Activated T-helper 1 cell treated with anti-CD3 and anti-CD28 coated beads, Interleukin-12 subunit alpha, Interleukin-12 subunit beta, Interleukin-2, Interleukin-4 antibody, amounts not matched to agents 30 ng/mL and 10 ng/mL and 1 ng/mL, durations not matched to agents 14 hours and 24 hours and 36 hours (primary cell): ENCODE data around the gene USP3. TPM values are rescaled to one million over a fixed set of nuclear protein-coding genes. Genes with fewer than 3 reads are reported as not detected.

ENCODE experiments used
- DNase-seq: peaks from one replicate; pipeline ENCODE4 v3.0.0; 2021; ENCODE audit warnings: low spot score
- H3K27ac Mint-ChIP-seq: one replicate; pipeline ENCODE4 v1.8.0; 2021; ENCODE audit warnings: mild to moderate bottlenecking, mixed read lengths
- H3K27me3 Mint-ChIP-seq: one replicate; pipeline ENCODE4 v1.8.0; 2022; ENCODE audit warnings: mild to moderate bottlenecking, moderate library complexity, mixed read lengths; ENCODE audit not compliant: insufficient read depth
- H3K36me3 Mint-ChIP-seq: one replicate; pipeline ENCODE4 v1.8.0; 2021; ENCODE audit warnings: low read depth, mixed read lengths
- H3K4me1 Mint-ChIP-seq: one replicate; pipeline ENCODE4 v1.8.0; 2021; ENCODE audit warnings: low read depth, mixed read lengths
- H3K4me3 Mint-ChIP-seq: one replicate; pipeline ENCODE4 v1.8.0; 2021; ENCODE audit warnings: mild to moderate bottlenecking, moderate library complexity, mixed read lengths
- H3K9me3 Mint-ChIP-seq: one replicate; pipeline ENCODE4 v1.8.0; 2021; ENCODE audit warnings: mixed read lengths
- intact Hi-C: fragments of 100-400 bp; cut with micrococcal nuclease; formaldehyde crosslinking; loops from one replicate; pipeline ENCODE4 v1.15.1; 2024
- total RNA-seq: library from RNA; stranded (reverse); gene quantifications from 2 replicates; pipeline ENCODE4 v1.2.3, GENCODE V29; 2022

Gene USP3
- total RNA-seq, 1 donor from 2014 or later: 46.9 TPM

- Mint-ChIP-seq H3K4me1 (peaks cover 38% of the 10 kb centered on the region), H3K27me3 (no peaks in the 10 kb centered on the region), H3K9me3 (no peaks in the 10 kb centered on the region), H3K27ac (no peak overlapping the region), H3K4me3 (no peak overlapping the region), H3K36me3 (peaks cover 38% of the 10 kb centered on the region)
- DNase-seq: no peak
- intact Hi-C loops: loop anchor here (1.0 to 5.0 kb wide), 2 partner anchors 9 to 47 kb away; no protein-coding TSS in a partner anchor
Observed at GRCh38 chr15:63554337-63554927, 50.0 kb downstream of the USP3 start.

- H3K4me1 Mint-ChIP-seq: peaks cover 45% of the 10 kb centered on the region
- intact Hi-C loops: no loop called here
Observed at GRCh38 chr15:63555507-63555906, 51.1 kb downstream of the USP3 start.

GRCh38 chr15:63556246-63556645 is 51.9 kb downstream of the USP3 start:
- intact Hi-C loops: no loop called here
- no peak overlapping the region for H3K4me3 Mint-ChIP-seq
- H3K27me3 Mint-ChIP-seq: no peaks in the 10 kb centered on the region
- H3K9me3 Mint-ChIP-seq: no peaks in the 10 kb centered on the region
- H3K4me1 Mint-ChIP-seq: peaks cover 52% of the 10 kb centered on the region
- no peak for DNase-seq
- H3K36me3 Mint-ChIP-seq: peaks cover 50% of the 10 kb centered on the region
- H3K27ac Mint-ChIP-seq: no peak overlapping the region

More at GRCh38 chr15:63555507-63555906, 51.1 kb downstream of the USP3 start:
- H3K36me3 Mint-ChIP-seq: peaks cover 45% of the 10 kb centered on the region
- H3K9me3 Mint-ChIP-seq: no peaks in the 10 kb centered on the region
- no peak for DNase-seq
- no peaks in the 10 kb centered on the region for H3K27me3 Mint-ChIP-seq
- H3K27ac Mint-ChIP-seq: no peak overlapping the region
- H3K4me3 Mint-ChIP-seq: no peak overlapping the region

GRCh38 chr15:63556736-63557135 is 52.3 kb downstream of the USP3 start:
- DNase-seq: no peak
- peaks cover 55% of the 10 kb centered on the region for H3K36me3 Mint-ChIP-seq
- peaks cover 52% of the 10 kb centered on the region for H3K4me1 Mint-ChIP-seq
- H3K9me3 Mint-ChIP-seq: no peaks in the 10 kb centered on the region
- H3K27me3 Mint-ChIP-seq: no peaks in the 10 kb centered on the region
- H3K4me3 Mint-ChIP-seq: no peak overlapping the region
- intact Hi-C loops: no loop called here
- no peak overlapping the region for H3K27ac Mint-ChIP-seq

- Mint-ChIP-seq H3K27me3 (no peaks in the 10 kb centered on the region), H3K36me3 (peaks cover 53% of the 10 kb centered on the region), H3K27ac (no peak overlapping the region), H3K4me3 (no peak overlapping the region), H3K9me3 (no peaks in the 10 kb centered on the region), H3K4me1 (peaks cover 29% of the 10 kb centered on the region)
- no peak for DNase-seq
- intact Hi-C loops: loop anchor here (5.0 kb wide), 1 partner anchor 92 kb away; no protein-coding TSS in a partner anchor
Observed at GRCh38 chr15:63559753-63560152, 55.4 kb downstream of the USP3 start.

GRCh38 chr15:63560741-63561448 is 56.5 kb downstream of the USP3 start:
- intact Hi-C loops: loop anchor here (5.0 kb wide), 1 partner anchor 94 kb away; no protein-coding TSS in a partner anchor
- no peaks in the 10 kb centered on the region for H3K27me3 Mint-ChIP-seq
- no peak overlapping the region for H3K4me3 Mint-ChIP-seq
- DNase-seq: peak; percentile 4
- peaks cover 52% of the 10 kb centered on the region for H3K36me3 Mint-ChIP-seq
- H3K4me1 Mint-ChIP-seq: peaks cover 18% of the 10 kb centered on the region
- H3K9me3 Mint-ChIP-seq: no peaks in the 10 kb centered on the region
- H3K27ac Mint-ChIP-seq: peak overlapping the region; percentile 30

- Mint-ChIP-seq H3K9me3 (no peaks in the 10 kb centered on the region), H3K4me1 (peaks cover 18% of the 10 kb centered on the region), H3K36me3 (peaks cover 47% of the 10 kb centered on the region), H3K27ac (no peak overlapping the region), H3K4me3 (no peak overlapping the region), H3K27me3 (no peaks in the 10 kb centered on the region)
- DNase-seq: no peak
- intact Hi-C loops: loop anchor here (5.0 kb wide), 1 partner anchor 97 kb away; no protein-coding TSS in a partner anchor
Observed at GRCh38 chr15:63564093-63564492, 59.7 kb downstream of the USP3 start.

GRCh38 chr15:63565536-63566186 is 61.3 kb downstream of the USP3 start:
- Mint-ChIP-seq H3K9me3 (no peaks in the 10 kb centered on the region), H3K4me3 (no peak overlapping the region), H3K36me3 (peaks cover 38% of the 10 kb centered on the region), H3K27ac (no peak overlapping the region), H3K27me3 (no peaks in the 10 kb centered on the region), H3K4me1 (peaks cover 6% of the 10 kb centered on the region)
- intact Hi-C loops: no loop called here
- DNase-seq: no peak

GRCh38 chr15:63572749-63573464 is 68.5 kb downstream of the USP3 start:
- Mint-ChIP-seq H3K27me3 (no peaks in the 10 kb centered on the region), H3K27ac (no peak overlapping the region), H3K9me3 (no peaks in the 10 kb centered on the region), H3K36me3 (peaks cover 32% of the 10 kb centered on the region), H3K4me1 (peaks cover 9% of the 10 kb centered on the region), H3K4me3 (no peak overlapping the region)
- intact Hi-C loops: no loop called here
- DNase-seq: no peak

- H3K9me3 Mint-ChIP-seq: no peaks in the 10 kb centered on the region
Observed at GRCh38 chr15:63573533-63573932, 69.1 kb downstream of the USP3 start.

GRCh38 chr15:63575312-63575711 is 70.9 kb downstream of the USP3 start:
- peaks cover 28% of the 10 kb centered on the region for H3K36me3 Mint-ChIP-seq
- intact Hi-C loops: no loop called here

More at GRCh38 chr15:63573533-63573932, 69.1 kb downstream of the USP3 start:
- no peak for DNase-seq
- intact Hi-C loops: no loop called here
- Mint-ChIP-seq H3K27me3 (no peaks in the 10 kb centered on the region), H3K4me1 (peaks cover 9% of the 10 kb centered on the region), H3K27ac (peak overlapping the region; percentile 35), H3K4me3 (no peak overlapping the region), H3K36me3 (peaks cover 30% of the 10 kb centered on the region)

GRCh38 chr15:63576441-63576840 is 72.0 kb downstream of the USP3 start:
- Mint-ChIP-seq H3K36me3 (peaks cover 26% of the 10 kb centered on the region), H3K9me3 (no peaks in the 10 kb centered on the region), H3K27me3 (no peaks in the 10 kb centered on the region), H3K4me1 (peaks cover 9% of the 10 kb centered on the region), H3K4me3 (no peak overlapping the region), H3K27ac (no peak overlapping the region)
- intact Hi-C loops: no loop called here
- DNase-seq: no peak

More at GRCh38 chr15:63575312-63575711, 70.9 kb downstream of the USP3 start:
- peaks cover 9% of the 10 kb centered on the region for H3K4me1 Mint-ChIP-seq
- H3K27me3 Mint-ChIP-seq: no peaks in the 10 kb centered on the region
- no peak overlapping the region for H3K4me3 Mint-ChIP-seq
- H3K27ac Mint-ChIP-seq: no peak overlapping the region
- no peaks in the 10 kb centered on the region for H3K9me3 Mint-ChIP-seq
- DNase-seq: no peak
